ENCODE measurements around the gene HIGD1A.

- TF ChIP-seq SRF (IDR thresholded peaks at IDR 0.05; ENCODE audit: low read depth in 2 of 2, low read length in 2 of 2) (no peak), CTCF (IDR thresholded peaks at IDR 0.05 in 2 of 3, conservative IDR thresholded peaks at IDR 0.05 in 1 of 3; ENCODE audit: control insufficient read depth in 2 of 3, extremely low read depth in 1 of 3, insufficient read depth in 1 of 3, low read depth in 3 of 3, low read length in 3 of 3) (no peak), MXI1 (IDR thresholded peaks at IDR 0.05; ENCODE audit: low read depth, low read length) (no peak), NBN (IDR thresholded peaks at IDR 0.05) (no peak), PML (IDR thresholded peaks at IDR 0.05; ENCODE audit: low read length) (no peak), POLR2A (IDR thresholded peaks at IDR 0.05; ENCODE audit: low read depth, low read length) (no peak), POLR2AphosphoS5 (IDR thresholded peaks at IDR 0.05; ENCODE audit: low read length) (no peak), SMAD5 (IDR thresholded peaks at IDR 0.05; ENCODE audit: low read depth) (no peak), NFYB (IDR thresholded peaks at IDR 0.05; ENCODE audit: insufficient read depth, low read depth, low read length) (no peak), EZH2 (IDR thresholded peaks at IDR 0.05; ENCODE audit: borderline replicate concordance, control insufficient read depth, low read depth, low read length) (no peak), USF2 (IDR thresholded peaks at IDR 0.05; ENCODE audit: borderline replicate concordance, low read depth, low read length) (no peak)
Observed at GRCh38 chr3:42799376-42799775, 4.9 kb downstream of the HIGD1A start.

Measured in GM12878 (cell line).